ENCODE measurements around the gene AKR7A2.
"Not testable (repeated sequence)": the region's sequence is repeated elsewhere in the genome, so short reads cannot be mapped to it uniquely, and the experiment has no call there.

AKR7A2 gene

DNA sequence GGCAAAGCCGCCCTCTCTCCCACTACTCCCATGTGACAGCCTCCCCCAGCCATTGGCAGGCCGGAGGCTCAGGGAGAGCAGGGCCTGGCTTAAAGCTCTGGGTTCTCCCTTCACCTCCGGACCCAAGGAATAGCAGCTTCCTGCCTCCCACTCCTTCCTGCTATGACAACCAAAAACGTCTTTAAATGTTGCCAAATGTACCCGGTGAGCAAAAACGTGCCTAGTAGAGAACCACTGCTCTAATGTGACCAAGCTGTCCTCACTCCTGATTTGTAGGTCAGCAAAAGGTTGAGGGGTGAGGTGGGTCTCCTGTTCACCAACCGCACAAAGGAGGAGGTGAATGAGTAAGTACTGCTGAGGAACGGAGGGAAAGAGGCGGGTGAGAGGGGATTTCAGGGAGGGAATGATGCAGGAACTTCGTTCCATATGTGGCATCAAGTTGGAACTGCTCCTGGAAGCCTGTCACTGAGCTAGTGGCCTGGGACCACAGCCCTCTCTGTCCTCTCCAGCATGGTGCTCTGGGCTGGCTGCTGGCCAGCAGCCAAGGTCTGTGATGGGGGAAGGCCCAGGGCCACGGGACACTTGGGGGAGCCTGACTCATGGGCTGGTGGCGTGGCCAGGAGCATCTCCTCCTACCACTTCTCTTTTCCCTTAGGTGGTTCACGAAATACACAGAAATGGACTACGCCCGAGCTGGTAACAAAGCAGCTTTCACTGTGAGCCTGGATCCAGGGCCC is 54.6 kb downstream of the AKR7A2 start:
- DNase-seq, result no peak

DNA sequence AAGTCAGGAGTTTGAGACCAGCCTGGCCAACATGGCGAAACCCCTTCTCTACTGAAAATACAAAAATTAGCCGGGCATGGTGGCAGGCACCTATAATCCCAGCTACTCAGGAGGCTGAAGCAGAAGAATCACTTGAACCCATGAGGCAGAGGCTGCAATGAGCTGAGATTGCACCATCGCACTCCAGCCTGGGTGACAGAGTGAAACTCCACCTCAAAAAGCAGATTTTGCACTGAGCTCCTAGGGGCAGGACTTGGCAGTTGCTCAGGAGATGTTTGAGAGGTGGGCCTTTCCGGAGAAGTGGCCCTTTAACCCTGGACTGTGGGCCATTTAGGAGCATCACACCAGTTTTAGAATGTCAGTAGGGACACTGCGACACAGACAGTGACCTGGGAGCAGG is 55.6 kb downstream of the AKR7A2 start:
- DNase-seq, result not testable (repeated sequence)

DNA sequence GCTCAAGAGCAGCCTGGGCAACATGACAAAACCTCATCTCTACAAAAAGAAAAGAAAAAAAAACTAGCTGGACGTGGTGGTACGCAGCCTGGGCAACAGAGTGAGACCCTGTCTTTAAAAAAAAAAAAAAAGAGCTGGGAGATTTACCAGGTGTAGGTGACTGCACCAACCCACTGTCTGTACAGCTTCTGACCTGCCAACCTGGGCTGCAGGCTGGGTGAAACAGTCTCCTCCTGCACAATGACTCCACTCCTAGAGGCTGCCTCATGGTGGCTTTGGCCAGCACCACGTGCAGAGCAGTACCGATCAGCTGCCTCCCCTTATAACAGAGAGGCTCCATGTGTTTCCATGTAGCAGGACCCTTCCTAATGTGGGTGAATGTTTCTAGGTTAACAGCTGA is 56.7 kb downstream of the AKR7A2 start:
- no peak for DNase-seq

DNA sequence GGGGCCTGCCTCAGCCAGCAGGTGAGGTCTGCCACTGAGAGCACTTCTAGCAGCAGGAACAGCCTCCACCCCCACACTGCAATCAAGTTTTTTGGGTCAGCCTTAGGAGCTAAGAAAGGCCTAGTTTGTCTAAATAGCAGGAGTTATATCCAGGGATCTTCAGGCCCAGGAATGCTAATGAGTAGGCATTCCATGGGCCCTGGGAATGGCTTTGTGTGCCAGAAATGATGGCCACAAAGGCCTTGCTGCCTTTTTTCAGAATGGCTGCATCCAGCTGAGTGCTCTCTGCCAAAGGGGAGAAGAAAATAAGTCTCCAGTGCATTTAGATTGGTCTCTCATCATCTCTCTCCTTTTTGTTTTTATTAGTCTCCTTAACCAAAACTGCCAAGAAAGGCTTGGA is 57.5 kb downstream of the AKR7A2 start:
- DNase-seq, result no peak
